ENCODE measurements around the gene FAT1.

The FAT1 gene

DNA sequence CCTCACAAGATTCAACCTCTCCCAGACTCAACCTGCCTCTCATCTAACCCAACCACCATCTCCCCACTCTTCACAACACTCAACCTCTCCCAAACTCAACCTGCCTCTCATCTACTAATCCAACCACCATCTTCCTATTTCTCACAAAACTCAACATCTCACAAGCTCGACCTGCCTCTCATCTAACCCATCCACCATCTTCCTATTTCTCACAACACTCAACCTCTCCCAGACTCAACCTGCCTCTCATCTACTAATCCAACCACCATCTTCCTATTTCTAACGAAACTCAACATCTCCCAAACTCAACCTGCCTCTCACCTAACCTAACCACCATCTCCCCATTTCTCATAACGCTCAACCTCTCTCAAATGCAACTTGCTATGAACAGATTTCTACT lies 29.8 kb downstream of the FAT1 start:
- H4K20me1 ChIP-seq (ENCODE audit: control insufficient read depth, insufficient read depth, low read depth, low read length), result no peaks in the 10 kb centered on the region
- no peaks in the 10 kb centered on the region for H3K27me3 ChIP-seq (ENCODE audit: control insufficient read depth, low read length)
- no peak overlapping the region for H3K27ac ChIP-seq (ENCODE audit: low read depth, low read length)
- no peaks in the 10 kb centered on the region for H3K9me2 ChIP-seq (replicated peaks; ENCODE audit: control insufficient read depth, low read length)
- H3K79me2 ChIP-seq (ENCODE audit: control insufficient read depth, low read length), result no peaks in the 10 kb centered on the region
- H3F3A ChIP-seq (ENCODE audit: control insufficient read depth, insufficient read depth), result no peaks in the 10 kb centered on the region
- TF ChIP-seq, protein P1, sequence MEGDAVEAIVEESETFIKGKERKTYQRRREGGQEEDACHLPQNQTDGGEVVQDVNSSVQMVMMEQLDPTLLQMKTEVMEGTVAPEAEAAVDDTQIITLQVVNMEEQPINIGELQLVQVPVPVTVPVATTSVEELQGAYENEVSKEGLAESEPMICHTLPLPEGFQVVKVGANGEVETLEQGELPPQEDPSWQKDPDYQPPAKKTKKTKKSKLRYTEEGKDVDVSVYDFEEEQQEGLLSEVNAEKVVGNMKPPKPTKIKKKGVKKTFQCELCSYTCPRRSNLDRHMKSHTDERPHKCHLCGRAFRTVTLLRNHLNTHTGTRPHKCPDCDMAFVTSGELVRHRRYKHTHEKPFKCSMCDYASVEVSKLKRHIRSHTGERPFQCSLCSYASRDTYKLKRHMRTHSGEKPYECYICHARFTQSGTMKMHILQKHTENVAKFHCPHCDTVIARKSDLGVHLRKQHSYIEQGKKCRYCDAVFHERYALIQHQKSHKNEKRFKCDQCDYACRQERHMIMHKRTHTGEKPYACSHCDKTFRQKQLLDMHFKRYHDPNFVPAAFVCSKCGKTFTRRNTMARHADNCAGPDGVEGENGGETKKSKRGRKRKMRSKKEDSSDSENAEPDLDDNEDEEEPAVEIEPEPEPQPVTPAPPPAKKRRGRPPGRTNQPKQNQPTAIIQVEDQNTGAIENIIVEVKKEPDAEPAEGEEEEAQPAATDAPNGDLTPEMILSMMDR (IDR thresholded peaks at IDR 0.05; ENCODE audit: low read depth, low read length, poor library complexity, severe bottlenecking), result no peak
- TF ChIP-seq EZH2phosphoT487 (IDR thresholded peaks at IDR 0.05; ENCODE audit: borderline replicate concordance, low read length), result no peak
- H3K4me2 ChIP-seq (ENCODE audit: low read length), result no peak overlapping the region
- no peaks in the 10 kb centered on the region for H3K36me3 ChIP-seq (ENCODE audit: control insufficient read depth, low read length)
- no peak overlapping the region for H3K4me3 ChIP-seq (ENCODE audit: low read length)
- H3K9me3 ChIP-seq (ENCODE audit: control insufficient read depth, insufficient read depth, low read length), result no peaks in the 10 kb centered on the region
- H3K4me1 ChIP-seq (ENCODE audit: control insufficient read depth, low read length), result no peaks in the 10 kb centered on the region

DNA sequence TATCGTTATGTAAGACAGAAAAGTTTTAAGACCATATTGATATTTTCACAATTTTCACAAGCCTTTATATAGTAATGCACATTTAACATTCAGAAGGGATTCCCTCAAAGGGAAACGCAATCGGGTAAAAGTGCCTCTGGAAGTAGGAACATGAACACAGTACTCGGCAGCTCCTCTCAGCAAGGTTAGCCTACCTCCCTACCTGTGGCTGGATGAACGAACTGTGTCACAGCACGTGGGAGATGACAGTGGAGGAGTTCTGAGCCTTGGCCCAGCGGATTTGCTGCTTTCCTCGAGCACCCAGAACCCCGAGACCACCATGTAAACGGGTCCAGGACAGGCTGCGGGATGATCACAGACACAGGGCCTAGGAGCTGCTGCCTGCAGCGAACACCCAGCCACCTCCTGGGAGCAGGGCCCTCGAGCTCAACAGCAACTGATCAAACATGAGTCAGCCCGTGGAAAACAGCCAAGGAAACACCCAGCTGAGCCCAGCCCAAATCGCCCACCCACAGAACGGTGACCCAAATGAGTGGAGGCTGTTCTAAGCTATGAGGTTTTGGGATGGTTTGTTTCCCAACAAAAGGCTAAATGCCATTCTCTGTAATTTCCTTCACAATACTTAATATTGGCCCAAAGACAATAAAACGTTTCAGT lies 30.4 kb downstream of the FAT1 start:
- no peak overlapping the region for H3K4me2 ChIP-seq (ENCODE audit: low read length)

GRCh38 chr4:186691396-186691795 lies 32.3 kb downstream of the FAT1 start:
- Histone ChIP-seq H3K36me3 (ENCODE audit: control insufficient read depth, low read length) (no peaks in the 10 kb centered on the region), H3K79me2 (ENCODE audit: control insufficient read depth, low read length) (no peaks in the 10 kb centered on the region), H3K9me2 (replicated peaks; ENCODE audit: control insufficient read depth, low read length) (no peaks in the 10 kb centered on the region), H3K9me3 (ENCODE audit: control insufficient read depth, insufficient read depth, low read length) (no peaks in the 10 kb centered on the region), H3K4me1 (ENCODE audit: control insufficient read depth, low read length) (no peaks in the 10 kb centered on the region), H4K20me1 (ENCODE audit: control insufficient read depth, insufficient read depth, low read depth, low read length) (no peaks in the 10 kb centered on the region), H3K4me2 (ENCODE audit: low read length) (no peak overlapping the region), H3F3A (ENCODE audit: control insufficient read depth, insufficient read depth) (no peaks in the 10 kb centered on the region), H3K27ac (ENCODE audit: low read depth, low read length) (no peak overlapping the region), H3K27me3 (ENCODE audit: control insufficient read depth, low read length) (no peaks in the 10 kb centered on the region), H3K4me3 (ENCODE audit: low read length) (no peak overlapping the region)
- no peak for TF ChIP-seq EZH2phosphoT487 (IDR thresholded peaks at IDR 0.05; ENCODE audit: borderline replicate concordance, low read length)
- TF ChIP-seq, protein P1 (IDR thresholded peaks at IDR 0.05; ENCODE audit: low read depth, low read length, poor library complexity, severe bottlenecking), result no peak

More for the DNA sequence above, 30.4 kb downstream of the FAT1 start:
- Histone ChIP-seq H3F3A (ENCODE audit: control insufficient read depth, insufficient read depth) (no peaks in the 10 kb centered on the region), H3K27ac (ENCODE audit: low read depth, low read length) (no peak overlapping the region), H3K4me3 (ENCODE audit: low read length) (no peak overlapping the region), H3K4me1 (ENCODE audit: control insufficient read depth, low read length) (no peaks in the 10 kb centered on the region), H4K20me1 (ENCODE audit: control insufficient read depth, insufficient read depth, low read depth, low read length) (no peaks in the 10 kb centered on the region), H3K79me2 (ENCODE audit: control insufficient read depth, low read length) (no peaks in the 10 kb centered on the region), H3K9me3 (ENCODE audit: control insufficient read depth, insufficient read depth, low read length) (no peaks in the 10 kb centered on the region), H3K9me2 (replicated peaks; ENCODE audit: control insufficient read depth, low read length) (no peaks in the 10 kb centered on the region), H3K36me3 (ENCODE audit: control insufficient read depth, low read length) (no peaks in the 10 kb centered on the region), H3K27me3 (ENCODE audit: control insufficient read depth, low read length) (no peaks in the 10 kb centered on the region)
- TF ChIP-seq, protein P1 (IDR thresholded peaks at IDR 0.05; ENCODE audit: low read depth, low read length, poor library complexity, severe bottlenecking), result no peak
- no peak for TF ChIP-seq EZH2phosphoT487 (IDR thresholded peaks at IDR 0.05; ENCODE audit: borderline replicate concordance, low read length)

All from DOHH2 (cell line).